Activated T-helper 17 cell treated with anti-CD3 and anti-CD28 coated beads, Interleukin-2, amount 50 U/mL, for 72 hours (primary cell): ENCODE results near the gene TRIO. TPM values are rescaled to one million over a fixed set of nuclear protein-coding genes. Genes with fewer than 3 reads are reported as not detected.

Experiments used
- ATAC-seq: fragments of 150-1000 bp; cut with Tn5 transposase; replicated peaks from 2 replicates; pipeline ENCODE4 v1.10.0; 2021; ENCODE audit warnings: mild to moderate bottlenecking, moderate library complexity
- H3K27ac Mint-ChIP-seq: one replicate; pipeline ENCODE4 v1.8.0; 2022; ENCODE audit warnings: mixed read lengths
- H3K27me3 Mint-ChIP-seq: one replicate; pipeline ENCODE4 v1.8.0; 2022; ENCODE audit warnings: mixed read lengths
- H3K36me3 Mint-ChIP-seq: one replicate; pipeline ENCODE4 v1.8.0; 2022; ENCODE audit warnings: low read depth, mild to moderate bottlenecking, mixed read lengths
- H3K4me1 Mint-ChIP-seq: one replicate; pipeline ENCODE4 v1.8.0; 2022; ENCODE audit warnings: mixed read lengths
- H3K4me3 Mint-ChIP-seq: one replicate; pipeline ENCODE4 v1.8.0; 2022; ENCODE audit warnings: mild to moderate bottlenecking, mixed read lengths
- H3K9me3 Mint-ChIP-seq: one replicate; pipeline ENCODE4 v1.8.0; 2022; ENCODE audit warnings: mixed read lengths
- total RNA-seq, 2 donors: library from RNA; stranded (reverse); gene quantifications; one replicate each; pipeline ENCODE4 v1.2.3, GENCODE V29; 2022

The TRIO gene
- total RNA-seq, 2 donors from 2014 or later = 13.6 to 21.5 TPM

DNA sequence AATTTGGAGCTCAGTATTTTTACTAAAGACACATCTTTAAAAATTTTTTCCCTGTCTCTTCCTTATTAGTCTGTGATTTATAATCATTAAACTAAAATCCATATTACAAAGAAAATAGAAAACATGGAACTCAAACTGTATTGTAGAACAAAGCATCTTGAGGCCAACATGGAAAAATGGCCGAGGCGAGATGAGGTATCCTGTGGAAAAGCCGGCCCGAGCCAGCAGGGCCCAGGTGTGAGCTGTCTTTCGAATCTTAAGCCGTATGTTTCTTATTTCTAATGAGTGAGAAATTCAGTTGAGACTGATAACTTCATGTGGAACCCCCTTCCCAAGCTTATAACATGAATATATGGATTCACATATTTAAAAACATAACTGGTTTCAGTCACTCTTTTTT, 268.1 kb downstream of the TRIO start:
- Mint-ChIP-seq H3K9me3 (no peaks in the 10 kb centered on the region), H3K4me3 (no peak overlapping the region), H3K36me3 (peaks cover 25% of the 10 kb centered on the region), H3K4me1 (peaks cover 28% of the 10 kb centered on the region), H3K27me3 (no peaks in the 10 kb centered on the region), H3K27ac (peak overlapping the region; percentile 63)
- no peak for ATAC-seq

DNA sequence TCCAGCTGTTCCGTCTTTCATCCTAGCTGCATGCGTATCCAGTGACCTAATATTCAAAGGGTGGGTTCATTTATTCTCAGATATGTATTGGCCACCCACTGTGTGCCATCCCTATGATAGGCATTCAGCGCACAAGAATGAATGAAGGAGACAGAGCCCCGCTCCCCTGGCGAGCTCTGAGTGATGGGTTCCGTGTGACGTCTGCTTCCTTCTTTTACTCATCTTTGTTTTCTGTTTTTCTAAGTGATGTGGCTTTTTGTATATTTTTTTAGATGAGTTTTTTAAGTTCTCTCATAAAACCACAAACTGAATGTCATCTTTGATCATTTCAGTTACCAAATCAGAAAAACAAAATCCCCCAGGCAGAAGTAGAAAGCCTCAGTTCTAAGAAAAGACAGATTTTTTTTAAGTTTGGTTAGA, 270.2 kb downstream of the TRIO start:
- peak; percentile 52 for ATAC-seq
- H3K4me3 Mint-ChIP-seq = peak overlapping the region; percentile 85
- peaks cover 6% of the 10 kb centered on the region for H3K27me3 Mint-ChIP-seq
- H3K4me1 Mint-ChIP-seq = peaks cover 38% of the 10 kb centered on the region
- peak overlapping the region; percentile 100 for H3K27ac Mint-ChIP-seq
- no peaks in the 10 kb centered on the region for H3K9me3 Mint-ChIP-seq
- H3K36me3 Mint-ChIP-seq = peaks cover 25% of the 10 kb centered on the region

DNA sequence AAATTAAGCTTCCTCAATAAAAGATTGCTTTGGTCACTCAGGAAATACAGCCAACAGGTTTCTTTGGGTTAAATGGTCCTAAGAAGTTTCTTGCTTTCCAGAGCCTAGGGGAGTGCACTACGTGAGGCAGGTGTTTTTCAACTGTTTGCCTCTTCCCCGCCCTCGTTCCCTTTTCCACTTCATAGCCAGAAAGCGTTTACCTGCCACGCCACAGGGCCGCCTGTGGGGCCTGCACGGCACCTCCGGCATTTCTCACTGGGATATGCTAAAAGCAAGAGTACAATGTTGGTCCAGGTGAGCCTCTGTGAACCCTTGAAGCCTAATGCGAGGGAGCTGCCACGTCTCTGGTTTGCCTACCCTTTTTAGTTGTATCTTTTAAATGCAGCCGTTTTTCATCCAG, 270.9 kb downstream of the TRIO start:
- peak; percentile 1 for ATAC-seq
- Mint-ChIP-seq H3K27me3 (peaks cover 6% of the 10 kb centered on the region), H3K27ac (peak overlapping the region; percentile 100), H3K4me1 (peaks cover 39% of the 10 kb centered on the region), H3K36me3 (peaks cover 25% of the 10 kb centered on the region), H3K9me3 (no peaks in the 10 kb centered on the region), H3K4me3 (peak overlapping the region; percentile 85)

DNA sequence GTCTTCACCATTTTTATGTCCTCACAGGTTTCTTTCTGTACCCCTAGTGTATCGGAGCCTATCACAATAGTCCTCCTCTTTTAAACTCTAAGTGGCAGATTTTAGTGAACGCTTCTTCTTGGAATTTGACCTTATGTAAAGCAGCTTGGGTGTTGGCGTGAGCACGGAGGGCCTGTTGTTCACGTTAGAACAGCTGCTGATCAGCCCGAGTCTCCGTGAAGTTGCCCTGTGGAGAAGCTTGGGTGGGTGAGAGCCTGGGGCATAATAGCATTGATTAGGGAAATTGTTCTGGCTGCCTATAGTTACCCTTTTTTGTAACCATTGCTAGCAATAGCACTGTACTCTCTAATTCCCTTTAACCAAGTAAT, 271.5 kb downstream of the TRIO start:
- peaks cover 6% of the 10 kb centered on the region for H3K27me3 Mint-ChIP-seq
- H3K4me1 Mint-ChIP-seq = peaks cover 39% of the 10 kb centered on the region
- H3K36me3 Mint-ChIP-seq = peaks cover 25% of the 10 kb centered on the region
- no peaks in the 10 kb centered on the region for H3K9me3 Mint-ChIP-seq
- peak overlapping the region; percentile 85 for H3K4me3 Mint-ChIP-seq
- peak; percentile 0 for ATAC-seq
- H3K27ac Mint-ChIP-seq = peak overlapping the region; percentile 100

DNA sequence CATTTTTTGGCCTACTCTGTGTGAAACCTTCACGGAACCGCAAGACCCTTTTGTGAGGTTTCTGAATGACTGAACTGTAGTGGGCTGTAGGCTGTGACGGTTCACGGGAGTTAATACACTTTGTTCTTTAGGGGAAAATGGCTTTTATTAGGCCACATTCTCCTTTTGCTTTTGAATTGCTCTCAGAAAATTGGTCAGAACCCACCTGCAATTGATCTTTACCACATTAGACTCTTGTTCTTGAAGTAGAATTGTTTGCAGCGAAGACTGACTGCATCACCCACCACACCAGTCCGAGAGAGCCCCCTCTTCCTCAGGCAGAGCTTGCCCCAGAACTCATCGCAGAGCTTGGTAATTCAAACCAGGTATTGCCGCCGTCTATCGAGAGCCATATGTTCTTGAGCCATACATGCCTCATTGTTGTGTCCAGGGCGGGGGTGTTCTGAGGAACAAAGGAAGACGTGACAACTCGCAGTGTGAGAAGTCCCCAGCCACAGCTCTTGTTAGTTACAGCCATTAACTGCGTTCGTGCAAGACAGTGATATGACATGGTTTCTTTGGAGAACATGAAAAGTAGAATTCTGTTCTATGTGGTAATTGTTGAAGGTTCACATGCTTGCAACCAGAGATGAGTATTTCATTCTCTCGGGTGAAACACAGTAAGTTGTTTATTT, 272.0 kb downstream of the TRIO start:
- Mint-ChIP-seq H3K9me3 (no peaks in the 10 kb centered on the region), H3K4me3 (peak overlapping the region; percentile 85), H3K27me3 (peaks cover 6% of the 10 kb centered on the region), H3K27ac (peak overlapping the region; percentile 100), H3K4me1 (peaks cover 39% of the 10 kb centered on the region), H3K36me3 (peaks cover 25% of the 10 kb centered on the region)
- peak; percentile 70 for ATAC-seq

DNA sequence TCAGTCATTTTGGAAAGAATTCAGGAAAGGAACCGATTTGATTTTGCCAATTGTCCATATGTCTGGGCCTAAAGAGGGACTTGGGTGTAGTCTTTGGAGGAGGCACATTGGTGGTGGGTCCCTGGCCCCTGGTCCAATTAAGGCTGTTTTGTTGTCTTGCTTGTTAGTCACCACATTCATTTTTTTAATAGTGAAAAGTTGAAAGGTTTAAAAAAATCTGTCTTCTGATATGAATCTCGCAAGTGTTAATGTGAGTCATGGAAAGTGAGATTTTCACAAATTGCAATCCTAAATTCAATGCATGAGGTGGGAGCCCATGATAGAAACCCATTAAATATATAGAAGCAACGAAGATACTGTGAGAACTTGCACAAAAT, 272.5 kb downstream of the TRIO start:
- ATAC-seq = peak; percentile 52
- Mint-ChIP-seq H3K27ac (peak overlapping the region; percentile 100), H3K9me3 (no peaks in the 10 kb centered on the region), H3K27me3 (peaks cover 6% of the 10 kb centered on the region), H3K4me1 (peaks cover 39% of the 10 kb centered on the region), H3K4me3 (peak overlapping the region; percentile 85), H3K36me3 (peaks cover 25% of the 10 kb centered on the region)

DNA sequence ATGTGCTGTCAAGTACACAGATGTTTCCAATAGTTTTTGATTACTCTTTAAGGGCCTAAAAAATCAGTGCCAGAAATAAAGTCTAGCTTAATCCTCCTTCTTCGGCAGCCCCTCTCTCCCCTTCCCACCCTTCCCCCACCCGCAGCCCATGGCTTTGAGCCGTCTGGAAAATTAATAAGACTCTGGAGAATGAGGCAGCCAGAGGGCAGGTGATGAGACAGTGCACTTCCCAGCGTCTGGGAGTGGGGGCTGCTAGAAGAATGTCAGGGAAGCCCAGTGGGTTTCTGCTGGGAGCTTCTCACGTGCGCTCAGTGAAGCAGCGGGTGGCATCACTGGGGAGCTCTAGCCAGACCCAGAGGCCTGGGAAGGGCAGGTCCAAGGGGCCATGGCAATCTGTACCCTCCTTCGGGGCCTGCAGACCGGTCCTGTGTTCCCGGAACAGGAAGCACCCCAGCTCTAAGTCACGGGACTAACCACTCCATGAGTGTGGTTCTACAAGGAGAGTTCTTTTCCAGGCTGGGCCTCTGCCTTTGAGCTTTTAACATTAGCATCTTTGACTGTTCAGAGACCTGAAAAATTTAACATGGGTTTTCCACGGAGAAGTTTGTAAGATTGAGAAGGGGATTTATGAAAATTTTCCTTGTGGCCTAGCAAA, 273.6 kb downstream of the TRIO start:
- peak overlapping the region; percentile 85 for H3K4me3 Mint-ChIP-seq
- ATAC-seq = peak; percentile 1
- H3K4me1 Mint-ChIP-seq = peaks cover 39% of the 10 kb centered on the region
- H3K36me3 Mint-ChIP-seq = peaks cover 25% of the 10 kb centered on the region
- peaks cover 6% of the 10 kb centered on the region for H3K27me3 Mint-ChIP-seq
- H3K27ac Mint-ChIP-seq = peak overlapping the region; percentile 100
- no peaks in the 10 kb centered on the region for H3K9me3 Mint-ChIP-seq

DNA sequence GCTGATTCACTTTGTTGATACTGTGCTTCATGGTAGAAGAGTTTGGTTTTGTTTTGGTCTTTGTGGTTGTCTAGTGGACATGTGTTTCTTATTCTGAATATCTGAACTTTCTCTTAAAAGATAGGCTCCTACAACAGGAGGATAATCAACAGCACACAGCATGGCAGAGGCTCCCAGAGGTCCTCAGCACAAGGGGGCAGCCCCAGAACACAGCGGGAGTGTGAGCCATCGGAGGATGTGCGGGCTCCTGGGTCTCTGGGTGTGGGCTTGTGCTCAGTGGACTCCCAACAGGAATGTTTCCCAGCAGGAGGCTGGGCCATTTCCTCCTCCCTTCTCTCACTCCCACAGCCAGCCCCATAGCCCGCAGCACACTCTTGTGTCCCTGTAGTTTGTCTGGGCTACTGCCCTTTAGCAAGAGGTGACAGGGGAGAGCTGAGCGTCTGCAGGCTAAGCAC, 274.2 kb downstream of the TRIO start:
- H3K27me3 Mint-ChIP-seq = peaks cover 6% of the 10 kb centered on the region
- peak overlapping the region; percentile 100 for H3K27ac Mint-ChIP-seq

DNA sequence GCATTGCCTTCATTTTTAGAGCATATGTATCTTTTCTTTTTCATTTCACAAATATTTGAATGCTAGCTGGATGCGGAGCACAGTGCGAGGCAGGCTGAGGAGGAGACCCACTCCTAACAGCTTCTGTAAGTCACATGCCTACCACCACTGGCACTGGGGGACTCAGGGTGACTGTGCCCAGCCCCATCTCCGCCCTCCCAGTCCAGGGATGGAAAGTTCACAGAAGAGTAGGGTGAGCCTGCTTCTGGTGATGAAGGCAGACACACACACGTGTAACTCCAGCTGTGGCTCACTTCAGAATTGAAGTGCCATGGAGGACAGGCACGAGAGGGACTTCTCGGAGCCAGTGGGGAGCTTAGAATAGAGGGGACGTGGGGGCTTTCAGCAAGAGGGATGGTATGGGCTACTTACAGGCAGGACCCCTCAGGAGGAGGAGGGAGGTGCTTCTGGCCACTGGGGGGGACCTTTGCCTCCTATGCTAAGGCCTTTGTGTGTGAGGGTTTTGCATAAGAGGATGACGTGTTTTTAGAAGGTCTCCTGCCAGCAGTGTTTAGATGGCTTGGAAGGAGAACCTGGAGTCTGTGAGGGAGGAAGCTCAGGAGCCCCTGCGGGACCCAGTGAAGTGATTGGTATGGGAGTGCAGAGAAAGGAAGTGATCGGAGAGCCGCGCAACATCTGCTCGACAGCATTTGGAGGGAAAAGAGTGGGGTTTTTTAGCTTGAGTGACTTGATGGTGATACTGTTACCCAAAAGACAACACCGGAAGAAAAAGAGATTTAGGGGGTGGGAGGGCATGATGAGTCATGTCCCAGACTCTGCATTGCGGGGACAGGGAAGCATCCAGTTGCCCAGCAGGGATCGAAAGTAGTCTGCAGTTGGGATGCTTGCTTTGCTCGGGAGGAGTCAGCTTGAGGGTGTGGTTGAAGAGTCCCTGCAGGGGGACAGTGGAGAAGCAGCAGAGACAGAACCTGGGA, 274.9 kb downstream of the TRIO start:
- peak overlapping the region; percentile 100 for H3K27ac Mint-ChIP-seq

More for the DNA sequence above, 274.2 kb downstream of the TRIO start:
- Mint-ChIP-seq H3K9me3 (no peaks in the 10 kb centered on the region), H3K4me1 (peaks cover 39% of the 10 kb centered on the region), H3K36me3 (peaks cover 25% of the 10 kb centered on the region), H3K4me3 (peak overlapping the region; percentile 85)
- peak; percentile 4 for ATAC-seq

DNA sequence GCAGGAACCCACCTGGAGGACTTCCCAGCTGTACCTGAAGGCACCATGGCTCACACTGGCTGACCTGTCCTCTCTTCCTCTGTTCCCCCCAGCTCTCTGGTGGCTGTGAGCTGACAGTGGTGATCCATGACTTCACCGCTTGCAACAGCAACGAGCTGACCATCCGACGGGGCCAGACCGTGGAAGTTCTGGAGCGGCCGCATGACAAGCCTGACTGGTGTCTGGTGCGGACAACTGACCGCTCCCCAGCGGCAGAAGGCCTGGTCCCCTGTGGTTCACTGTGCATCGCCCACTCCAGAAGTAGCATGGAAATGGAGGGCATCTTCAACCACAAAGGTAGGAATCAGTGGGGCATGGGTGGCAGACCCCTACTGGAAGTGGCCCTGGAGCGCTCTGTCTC, 276.5 kb downstream of the TRIO start:
- peaks cover 14% of the 10 kb centered on the region for H3K36me3 Mint-ChIP-seq
- H3K4me3 Mint-ChIP-seq = no peak overlapping the region
- no peak for ATAC-seq
- no peaks in the 10 kb centered on the region for H3K9me3 Mint-ChIP-seq
- peaks cover 23% of the 10 kb centered on the region for H3K4me1 Mint-ChIP-seq
- no peak overlapping the region for H3K27ac Mint-ChIP-seq
- peaks cover 6% of the 10 kb centered on the region for H3K27me3 Mint-ChIP-seq

More for the DNA sequence above, 274.9 kb downstream of the TRIO start:
- H3K27me3 Mint-ChIP-seq = peaks cover 6% of the 10 kb centered on the region
- ATAC-seq = no peak
- H3K9me3 Mint-ChIP-seq = no peaks in the 10 kb centered on the region
- peak overlapping the region; percentile 85 for H3K4me3 Mint-ChIP-seq
- peaks cover 25% of the 10 kb centered on the region for H3K36me3 Mint-ChIP-seq
- H3K4me1 Mint-ChIP-seq = peaks cover 37% of the 10 kb centered on the region

DNA sequence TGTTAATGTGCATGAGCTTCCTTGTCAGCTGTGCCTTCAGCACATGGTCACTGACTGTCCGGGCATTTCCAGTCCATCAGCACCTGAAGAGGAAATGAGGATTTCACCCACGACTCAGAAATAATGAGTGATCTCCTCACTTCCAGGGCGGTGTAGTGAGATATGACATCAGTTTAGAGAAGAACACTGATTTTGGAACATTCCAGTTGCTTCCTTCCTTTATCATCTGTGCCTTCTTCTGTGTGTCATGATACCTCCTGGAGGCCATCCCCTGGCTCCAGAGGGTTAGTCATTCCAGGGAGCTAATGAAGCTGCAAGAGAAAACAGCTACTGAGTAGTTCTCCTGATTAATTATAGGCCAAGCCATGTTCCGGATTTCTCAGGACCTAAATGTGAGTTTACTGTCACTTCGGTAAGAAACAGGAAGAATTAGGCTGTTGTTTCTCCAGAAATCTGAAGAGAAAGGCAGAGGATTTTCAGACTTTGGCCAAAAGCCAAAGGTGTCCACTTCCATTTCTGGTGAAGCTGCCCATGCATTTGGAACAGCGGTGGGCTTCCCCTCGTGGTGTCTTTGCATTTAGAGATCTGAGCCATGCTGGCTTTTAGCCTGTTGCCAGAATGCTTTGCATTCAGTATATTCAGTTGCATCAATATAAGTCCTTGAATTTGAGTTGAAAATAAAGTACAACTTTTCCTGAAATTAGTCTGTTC, 277.1 kb downstream of the TRIO start:
- Mint-ChIP-seq H3K4me1 (peaks cover 22% of the 10 kb centered on the region), H3K27me3 (peaks cover 6% of the 10 kb centered on the region), H3K9me3 (no peaks in the 10 kb centered on the region), H3K4me3 (no peak overlapping the region), H3K36me3 (peaks cover 8% of the 10 kb centered on the region), H3K27ac (no peak overlapping the region)
- ATAC-seq = no peak

DNA sequence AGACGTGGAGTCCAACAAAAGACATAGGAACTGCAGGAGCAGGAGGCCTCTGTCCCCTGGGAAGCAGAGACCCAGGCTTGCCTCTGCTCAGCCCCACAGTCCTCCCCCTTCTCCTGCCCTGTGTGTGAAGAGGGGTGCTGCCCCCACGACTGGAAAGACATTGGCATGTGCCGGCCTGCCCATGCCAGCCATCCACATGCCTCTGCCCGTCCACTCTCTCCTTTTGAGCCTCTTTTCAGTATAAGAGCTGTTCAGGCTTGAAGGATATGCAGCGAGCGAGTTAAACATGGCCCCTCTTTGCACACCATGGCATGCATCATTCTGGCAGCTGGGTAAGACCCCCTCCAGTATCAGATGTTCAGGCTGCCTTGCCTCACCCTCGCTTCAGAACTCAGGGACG, 278.7 kb downstream of the TRIO start:
- Mint-ChIP-seq H3K27ac (no peak overlapping the region), H3K27me3 (peaks cover 6% of the 10 kb centered on the region), H3K36me3 (no peaks in the 10 kb centered on the region), H3K4me1 (peaks cover 18% of the 10 kb centered on the region), H3K9me3 (no peaks in the 10 kb centered on the region), H3K4me3 (no peak overlapping the region)
- ATAC-seq = no peak

DNA sequence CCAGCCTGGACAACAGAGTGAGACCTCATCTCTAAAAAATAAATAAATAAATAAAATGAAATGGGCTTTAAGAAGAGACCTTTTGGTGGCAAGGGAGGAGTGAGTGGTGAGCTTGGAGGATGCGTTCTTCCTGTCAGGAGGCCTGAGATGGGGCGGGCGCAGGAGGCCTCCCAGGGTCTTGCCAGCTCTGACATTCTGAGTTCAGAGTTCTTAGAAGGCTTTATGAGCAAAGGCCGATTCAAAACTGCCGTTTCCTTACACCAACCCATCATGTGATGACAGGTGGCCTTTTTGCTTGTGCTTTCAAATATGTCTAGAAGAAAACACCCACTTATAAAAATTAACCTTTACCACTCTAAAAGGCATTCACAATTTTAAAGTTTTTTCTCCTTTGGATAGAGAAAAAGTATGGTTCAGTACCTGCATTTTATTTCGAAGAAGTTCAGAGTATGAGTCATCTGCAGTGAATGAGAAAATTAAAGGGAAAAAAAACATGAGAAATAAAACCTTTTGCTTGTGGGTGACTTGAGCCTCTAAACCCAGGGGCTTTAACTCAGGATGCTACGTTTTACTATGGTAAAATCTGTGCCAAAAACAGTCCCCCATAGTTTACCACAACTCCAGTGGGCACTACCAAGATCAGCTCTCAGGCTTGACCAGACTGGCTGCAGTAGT, 281.0 kb downstream of the TRIO start:
- Mint-ChIP-seq H3K4me3 (peak overlapping the region; percentile 34), H3K9me3 (no peaks in the 10 kb centered on the region), H3K27ac (peak overlapping the region; percentile 76), H3K36me3 (no peaks in the 10 kb centered on the region), H3K27me3 (no peaks in the 10 kb centered on the region), H3K4me1 (peaks cover 11% of the 10 kb centered on the region)
- peak; percentile 83 for ATAC-seq
